GM19239 (cell line): Measurements from ENCODE around the gene GAPT.
A peak's percentile ranks its signal among the peaks of the same experiment; 100 is the strongest.

Experiments
- DNase-seq: peaks from one replicate; pipeline ENCODE4 v3.0.0; 2011; ENCODE audit warnings: low spot score; ENCODE audit not compliant: insufficient read length
- FAIRE-seq: peaks from 2 replicates; lab custom pipeline; 2011; peaks lifted over from hg19 to GRCh38; lab: Jason Lieb, UNC

Gene GAPT

DNA sequence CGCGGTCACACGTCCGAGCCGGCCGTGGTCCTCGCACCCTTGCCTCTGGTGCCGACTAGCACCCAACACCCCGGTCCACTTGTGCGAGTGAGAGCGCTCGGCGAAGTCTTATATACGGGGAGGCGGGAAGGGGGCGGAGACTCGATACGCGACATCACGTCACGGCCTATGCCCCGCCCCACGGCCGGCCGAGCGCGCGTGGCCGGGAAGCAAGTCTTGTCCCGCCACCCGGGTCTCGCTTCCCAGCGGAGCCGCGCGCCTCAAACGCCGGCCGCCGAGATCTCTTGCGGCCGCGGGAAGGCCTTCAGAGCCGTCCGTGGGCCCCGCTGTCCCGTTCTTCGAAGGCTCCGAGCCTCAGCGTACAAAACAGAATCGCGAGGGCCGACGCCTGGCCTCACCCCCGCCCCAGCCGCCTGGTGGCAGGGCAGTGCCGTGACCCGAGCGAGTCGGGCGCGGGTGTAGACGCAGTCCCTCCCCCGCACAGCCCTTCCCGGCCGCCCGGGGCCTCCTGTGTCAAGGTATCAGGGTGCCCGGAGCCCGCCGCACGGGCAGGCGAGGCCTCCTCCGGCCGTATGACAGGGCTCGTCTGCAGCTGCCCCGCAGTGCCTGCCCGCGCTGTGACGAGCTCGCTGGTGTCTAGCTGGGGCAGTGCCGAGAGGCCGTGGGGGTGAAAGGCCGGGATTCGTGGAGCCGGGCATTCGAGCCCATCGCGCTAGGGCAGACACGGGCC, 31.1 kb upstream of the GAPT start, which contains the start of gene PLK2:
PLK2 (minus strand) TSS at position 85 of the 730 bp plus-strand sequence. CDS start 127 bp downstream, outside the sequence.
- FAIRE-seq (peak; percentile 76), DNase-seq (peak; percentile 65)

DNA sequence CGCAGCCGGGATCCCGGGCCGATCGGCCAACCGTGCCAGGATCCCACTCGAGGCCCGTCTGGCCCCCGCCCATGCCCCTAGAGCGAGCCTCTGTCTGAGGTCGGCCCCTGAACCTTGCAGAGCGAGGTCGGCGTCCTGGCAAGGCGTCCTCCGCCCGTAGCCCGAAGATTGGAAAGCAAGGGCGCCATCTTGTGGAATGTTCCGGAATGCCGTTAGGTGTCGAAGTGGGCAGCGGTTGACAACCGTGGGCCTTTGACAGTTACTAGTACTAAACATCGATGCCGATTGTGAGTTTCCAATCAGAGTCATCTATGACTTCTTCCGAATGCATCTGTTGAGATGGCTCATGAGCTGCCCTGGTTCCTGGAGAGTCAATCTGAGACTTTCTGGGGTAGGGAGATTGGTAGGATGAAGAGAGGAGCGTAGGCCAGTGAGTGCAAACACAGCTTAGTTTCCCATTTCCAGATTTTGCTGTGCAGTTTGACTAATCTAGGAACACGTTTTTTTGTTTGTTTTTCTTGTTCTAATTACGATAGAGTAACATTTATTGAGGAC, 30.4 kb upstream of the GAPT start:
- DNase-seq = peak; percentile 60
- FAIRE-seq = peak; percentile 90

DNA sequence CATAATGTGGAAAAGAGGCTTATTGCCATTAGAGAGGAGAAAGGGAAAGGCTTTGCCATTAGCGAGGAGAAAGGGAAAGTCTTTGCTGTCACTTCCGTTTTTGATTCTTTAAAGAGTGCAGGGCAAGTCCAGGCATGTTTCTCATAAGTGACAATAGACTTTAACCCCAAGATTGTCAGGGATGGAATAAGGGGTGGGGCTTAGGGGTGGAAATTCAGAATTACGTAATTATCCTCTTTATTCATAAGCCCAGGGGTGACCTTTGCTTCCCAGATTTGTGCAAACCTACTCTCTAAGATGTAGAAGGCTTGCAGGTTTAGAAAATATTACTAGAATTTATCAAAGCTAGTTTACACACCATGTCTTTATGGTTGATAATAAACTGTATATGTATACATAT, 29.1 kb upstream of the GAPT start:
- DNase-seq (no peak), FAIRE-seq (peak; percentile 78)

DNA sequence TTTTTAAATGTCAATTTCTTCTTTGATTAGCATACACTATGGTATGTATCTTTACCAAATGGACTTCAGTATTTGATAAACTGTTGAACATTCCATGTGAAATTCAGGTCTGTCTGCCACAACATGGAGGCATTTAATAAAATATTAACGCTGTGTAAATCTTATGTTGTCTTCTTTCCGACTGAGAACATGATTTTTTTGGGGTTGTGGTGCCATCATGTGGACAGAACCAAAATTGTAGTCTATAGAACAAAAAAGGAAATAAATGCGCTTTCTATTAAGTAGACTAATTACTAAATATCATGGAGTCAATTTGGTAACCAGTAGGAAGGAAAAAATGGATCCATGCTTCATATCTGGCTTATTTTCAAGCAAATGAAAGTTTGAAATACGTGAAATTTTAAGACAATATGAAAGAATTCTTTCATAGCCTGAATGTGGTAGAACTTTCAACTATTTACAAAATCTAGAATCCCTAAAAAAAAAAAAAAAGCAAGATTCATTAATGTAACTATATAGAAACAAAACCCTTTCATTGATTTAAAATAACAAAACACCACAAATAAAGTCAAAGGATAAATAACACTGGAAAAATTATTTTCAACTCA, 28.5 kb upstream of the GAPT start:
- FAIRE-seq (peak; percentile 88), DNase-seq (no peak)

DNA sequence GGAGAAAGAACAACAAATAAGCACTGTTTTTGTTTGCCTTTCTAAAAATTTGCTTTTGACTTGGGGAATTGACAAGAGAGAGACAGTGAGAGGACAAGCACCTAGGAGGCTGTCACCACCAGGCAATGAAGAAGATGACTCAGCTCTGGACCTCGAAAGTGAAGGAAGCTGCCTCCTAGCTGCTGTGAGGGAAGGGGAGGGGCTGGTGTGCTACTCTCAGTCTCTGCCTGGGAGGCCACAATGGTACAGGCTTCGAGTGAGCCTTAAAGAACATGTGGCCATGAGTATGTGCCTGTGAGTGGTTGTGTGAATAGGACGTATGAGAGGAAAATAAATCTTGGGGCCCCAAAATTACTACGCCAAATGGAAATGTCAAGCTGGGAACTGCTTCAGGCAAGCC, 24.3 kb upstream of the GAPT start:
- peak; percentile 95 for FAIRE-seq
- DNase-seq = peak; percentile 32

DNA sequence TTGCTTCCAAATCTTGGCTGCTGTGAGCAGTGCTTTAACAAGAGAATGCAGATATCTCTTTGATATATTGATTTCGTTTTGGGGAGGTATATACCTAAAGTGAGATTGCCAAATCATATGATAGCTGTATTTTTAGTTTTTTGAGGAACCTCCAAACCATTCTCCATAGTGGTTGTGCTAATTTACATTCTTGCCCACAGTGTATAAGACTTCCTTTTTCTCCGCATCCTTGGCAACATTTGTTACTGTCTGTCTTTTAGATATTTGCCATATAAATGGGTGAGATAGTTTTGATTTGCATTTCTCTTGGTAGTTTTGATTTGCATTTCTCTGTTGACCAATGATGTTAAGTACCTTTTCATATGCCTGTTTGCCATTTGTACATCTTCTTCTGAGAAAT, 21.3 kb upstream of the GAPT start:
- no peak for DNase-seq
- FAIRE-seq = no peak

DNA sequence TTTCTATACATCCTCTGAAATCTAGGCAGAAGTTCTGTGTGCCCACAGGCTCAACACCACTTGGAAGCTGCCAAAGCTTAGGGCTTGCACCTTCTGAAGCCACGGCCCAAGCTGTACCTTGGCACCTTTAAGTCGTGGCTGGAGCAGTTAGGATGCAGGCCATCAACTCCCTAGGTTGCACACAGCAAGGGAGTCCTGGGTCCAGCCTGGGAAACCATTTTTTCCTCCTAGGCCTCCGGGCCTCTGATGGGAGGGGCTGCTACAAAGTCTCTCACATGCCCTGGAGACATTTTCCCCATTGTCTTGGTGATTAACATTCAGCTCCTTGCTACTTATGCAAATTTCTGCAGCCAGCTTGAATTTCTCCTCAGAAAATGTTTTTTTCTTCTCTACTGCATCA, 15.8 kb upstream of the GAPT start:
- no peak for FAIRE-seq

DNA sequence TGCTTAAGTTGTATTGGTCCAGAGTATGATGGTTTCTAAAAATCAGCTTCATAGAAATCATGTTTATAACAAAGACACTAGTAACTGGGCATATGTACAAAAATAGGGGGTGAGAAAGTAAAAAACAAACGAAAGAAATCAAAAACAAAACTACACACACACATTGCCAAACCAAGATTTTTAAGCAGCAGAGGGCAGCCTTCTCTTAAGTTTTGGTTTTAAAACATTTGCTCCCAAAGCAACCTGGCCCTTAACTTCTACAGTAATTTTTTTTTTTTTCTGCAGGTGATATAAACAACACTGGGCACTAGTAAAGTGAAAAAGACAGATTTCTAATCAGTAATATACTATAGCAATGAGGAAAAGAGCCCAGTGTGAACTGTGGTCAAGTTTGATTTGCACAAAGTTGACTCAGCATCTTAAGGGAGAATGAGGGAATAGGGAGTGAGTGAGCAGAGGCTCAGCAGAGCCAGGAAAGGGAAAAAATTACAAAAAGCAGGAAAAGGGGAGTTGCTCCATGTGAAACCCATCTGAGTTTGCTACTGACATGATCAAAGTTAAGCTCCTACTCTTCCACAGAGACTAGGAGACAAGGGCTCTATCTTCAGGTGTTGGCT, 13.4 kb upstream of the GAPT start:
- DNase-seq (no peak), FAIRE-seq (no peak)

More for the DNA sequence above, 15.8 kb upstream of the GAPT start:
- no peak for DNase-seq

DNA sequence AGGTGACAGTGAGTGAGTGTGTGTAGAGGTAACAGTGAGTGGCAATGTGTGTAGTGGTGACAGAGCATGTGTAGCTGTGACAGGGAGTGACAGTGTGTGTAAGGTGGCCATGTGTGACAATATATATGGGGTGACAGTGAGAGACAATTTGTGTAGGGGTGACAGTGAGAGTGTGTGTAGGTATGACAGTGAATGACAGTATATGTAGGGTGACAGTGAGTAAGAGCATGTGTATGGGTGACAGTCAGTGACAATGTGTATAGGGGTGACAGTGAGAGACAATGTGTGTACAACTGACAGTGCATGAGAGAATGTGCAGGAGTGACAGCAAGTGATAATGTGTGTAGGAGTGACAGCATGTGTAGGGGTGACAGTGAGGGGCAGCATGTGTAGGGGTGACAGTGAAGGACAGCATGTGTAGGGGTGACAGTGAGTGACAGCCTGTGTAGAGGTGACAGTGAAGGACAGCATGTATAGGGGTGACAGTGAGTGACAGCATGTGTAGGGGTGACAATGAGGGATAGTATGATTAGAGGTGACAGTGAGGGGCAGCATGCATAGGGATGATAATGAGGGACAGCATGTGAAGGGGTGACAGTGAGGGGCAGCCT, 10.1 kb upstream of the GAPT start:
- DNase-seq (no peak), FAIRE-seq (no peak)

DNA sequence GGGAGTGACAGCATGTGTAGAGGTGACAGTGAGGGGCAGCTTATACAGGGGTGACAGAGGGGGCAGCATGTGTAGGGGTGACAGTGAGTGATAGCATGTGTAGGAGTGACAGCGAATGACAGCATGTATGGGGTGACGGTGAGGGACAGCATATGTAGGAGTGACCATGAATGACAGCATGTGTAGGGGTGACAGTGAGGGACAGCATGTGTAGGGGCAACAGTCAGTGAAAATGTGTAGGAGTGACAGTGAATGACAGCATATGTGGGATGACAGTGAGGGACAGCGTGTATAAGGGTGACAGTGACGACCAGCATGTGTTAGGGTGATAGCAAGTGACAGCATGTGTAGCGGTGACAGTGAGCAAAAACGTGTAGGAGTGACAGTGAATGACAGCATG, 9.4 kb upstream of the GAPT start:
- DNase-seq = no peak
- no peak for FAIRE-seq

DNA sequence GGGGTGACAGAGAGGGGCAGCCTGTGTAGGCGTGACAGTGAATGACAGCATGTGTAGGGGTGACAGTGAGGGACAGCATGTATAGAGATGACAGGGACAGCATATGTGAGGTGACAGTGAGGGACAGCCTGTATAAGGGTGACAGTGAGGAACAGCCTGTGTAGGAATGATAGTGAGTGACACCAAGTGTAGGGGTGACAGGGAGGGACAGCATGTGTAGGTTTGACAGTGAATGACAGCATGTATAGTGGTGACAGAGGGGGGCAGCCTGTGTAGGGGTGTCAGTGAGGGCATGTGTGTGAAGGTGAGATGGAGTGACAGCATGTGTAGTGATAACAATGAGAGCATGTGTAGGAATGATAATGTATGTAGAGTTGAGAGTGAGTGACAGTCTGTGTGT, 8.7 kb upstream of the GAPT start:
- DNase-seq = no peak
- FAIRE-seq = no peak

DNA sequence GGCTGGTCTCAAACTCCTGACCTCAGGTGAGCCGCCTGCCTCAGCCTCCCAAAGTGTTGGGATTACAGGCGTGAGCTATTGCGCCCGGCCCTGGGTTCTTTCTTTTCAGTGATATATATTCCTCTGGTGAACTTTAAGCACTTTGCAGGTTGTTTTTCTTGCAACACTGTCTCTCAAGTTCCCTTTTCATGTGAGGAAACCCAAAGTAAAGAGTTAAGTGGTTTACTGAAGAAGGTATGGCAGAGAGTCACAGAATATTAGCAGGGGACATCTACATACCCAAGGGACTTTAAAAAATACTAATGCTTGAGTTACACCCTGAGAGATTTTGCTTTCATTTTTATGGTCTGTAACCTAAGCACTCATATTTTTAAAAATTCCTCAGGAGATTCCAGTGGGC, 6.7 kb upstream of the GAPT start:
- DNase-seq = no peak
- FAIRE-seq = no peak

DNA sequence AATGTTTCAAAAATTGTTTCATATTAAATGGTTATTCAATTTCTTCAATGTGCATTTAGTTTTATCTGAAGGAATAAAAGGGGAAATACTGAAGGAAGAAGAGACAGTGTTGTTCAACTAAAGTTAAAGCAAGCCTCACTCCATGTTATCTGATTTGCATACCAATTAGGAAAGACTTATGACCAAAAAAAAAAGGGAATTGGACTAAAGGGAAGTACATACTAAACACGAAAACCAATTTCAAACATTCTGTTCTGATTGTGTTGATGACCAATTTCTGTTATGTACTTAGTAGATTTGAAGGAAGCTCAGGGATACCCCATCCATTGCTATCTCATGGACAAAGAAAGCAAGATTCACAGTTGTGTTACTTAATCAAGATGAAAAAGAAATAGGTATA, 4.9 kb upstream of the GAPT start:
- FAIRE-seq (no peak), DNase-seq (no peak)

DNA sequence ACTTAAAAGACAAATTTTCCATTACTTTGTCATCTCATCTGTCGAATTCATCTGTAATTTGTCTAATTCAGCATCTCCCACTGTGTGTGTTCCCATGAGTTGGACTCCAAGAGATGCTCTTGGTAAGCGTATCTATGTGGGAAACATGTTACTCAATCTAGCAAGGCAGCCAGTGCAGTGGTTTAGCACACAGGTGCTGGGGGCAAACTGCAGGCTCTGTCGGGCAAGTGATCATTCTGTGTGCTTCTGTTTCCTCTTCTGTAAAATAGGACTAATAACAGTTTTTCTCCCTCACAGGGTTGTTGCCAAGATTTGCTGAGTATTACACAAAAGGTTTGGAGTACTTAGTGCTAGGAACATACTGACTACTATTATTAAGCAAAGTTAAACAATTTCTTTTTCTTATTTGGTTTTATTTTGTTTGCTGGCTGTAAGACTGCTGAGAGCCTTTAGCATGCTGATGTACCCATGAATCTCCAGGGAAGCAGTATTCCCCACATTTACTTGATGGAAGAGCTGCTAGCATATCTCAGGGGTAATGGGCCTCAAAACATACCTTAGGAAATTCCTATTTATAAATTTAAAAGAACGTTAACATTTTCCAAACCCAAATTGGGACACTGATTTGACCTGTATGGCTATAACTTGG, 709 bp upstream of the GAPT start:
- DNase-seq (no peak), FAIRE-seq (peak; percentile 54)

DNA sequence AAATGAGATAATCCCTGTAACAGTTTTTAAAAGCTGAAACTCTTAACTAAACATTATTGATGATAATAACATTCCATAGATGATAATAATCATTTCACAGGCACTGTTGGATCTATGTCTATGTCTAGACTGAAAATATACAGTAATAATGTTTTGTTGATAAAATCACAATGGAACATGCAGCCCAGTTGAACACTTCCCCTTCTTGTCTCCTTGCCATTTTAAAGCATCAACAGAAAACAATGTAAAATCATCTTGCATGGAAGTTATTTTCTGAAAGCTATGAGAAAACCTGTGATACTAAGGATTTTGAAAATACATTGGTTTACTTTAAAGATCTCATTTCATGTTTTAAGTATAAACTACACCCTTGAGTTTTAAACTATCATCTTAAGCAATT, 1.9 kb downstream of the GAPT start:
- no peak for DNase-seq
- peak; percentile 4 for FAIRE-seq

DNA sequence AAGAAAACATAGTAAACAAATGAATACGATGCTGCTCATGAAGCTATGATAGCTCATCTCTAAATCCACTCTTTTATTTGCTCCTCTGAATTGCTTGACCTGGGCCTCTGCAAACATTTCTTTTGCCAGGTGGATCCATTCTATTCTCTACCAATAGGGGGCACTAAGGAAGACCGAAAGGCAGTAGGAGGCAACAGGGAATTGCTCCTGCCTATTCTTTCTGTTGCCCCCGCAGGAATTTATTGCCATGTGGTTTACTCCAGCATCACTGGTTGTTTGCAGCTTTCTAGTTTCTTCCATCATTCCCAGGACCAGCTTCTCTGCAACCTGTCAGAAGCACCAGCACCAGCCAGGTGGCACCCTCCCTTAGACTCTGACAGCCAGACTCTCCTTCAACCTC, 5.3 kb downstream of the GAPT start:
- no peak for DNase-seq
- no peak for FAIRE-seq

DNA sequence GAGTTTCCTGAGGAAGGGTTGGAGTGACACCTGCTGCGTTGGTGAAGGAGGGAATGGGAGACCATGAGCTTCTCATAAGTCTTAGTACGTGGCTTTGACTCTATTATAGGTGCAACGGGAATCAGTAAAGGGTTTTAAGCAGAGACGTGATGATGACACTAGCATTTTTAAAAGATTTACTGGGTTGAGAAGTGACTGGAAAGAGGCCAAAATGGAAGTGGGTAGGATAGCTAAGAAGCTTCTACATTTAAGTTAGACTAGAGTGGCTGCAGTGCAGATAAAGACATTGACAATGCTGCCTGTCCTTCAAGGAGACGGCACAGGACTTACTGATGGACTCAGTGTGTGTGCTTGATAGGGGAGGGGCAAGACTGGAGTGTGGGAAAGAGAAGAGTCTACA, 6.2 kb downstream of the GAPT start:
- FAIRE-seq (no peak), DNase-seq (no peak)

DNA sequence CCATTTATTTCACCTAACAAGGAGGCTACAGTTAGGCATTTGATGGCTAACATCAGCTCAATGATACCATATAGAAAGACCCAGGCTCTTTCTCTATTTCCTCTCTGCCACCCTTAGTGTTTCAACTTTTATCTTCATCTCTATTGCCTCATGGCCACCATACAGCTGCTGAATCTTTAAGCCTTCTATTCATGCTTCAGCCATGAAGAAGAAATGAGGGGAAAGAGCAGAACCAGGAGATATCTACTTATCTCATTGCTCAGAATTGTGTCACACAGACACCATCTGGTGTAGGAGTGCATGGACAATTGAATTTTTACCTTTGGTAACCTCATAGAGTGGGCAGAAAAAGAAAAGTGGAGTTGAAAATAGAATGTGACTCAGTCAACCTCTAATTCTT, 6.7 kb downstream of the GAPT start:
- FAIRE-seq = no peak
- DNase-seq = no peak

DNA sequence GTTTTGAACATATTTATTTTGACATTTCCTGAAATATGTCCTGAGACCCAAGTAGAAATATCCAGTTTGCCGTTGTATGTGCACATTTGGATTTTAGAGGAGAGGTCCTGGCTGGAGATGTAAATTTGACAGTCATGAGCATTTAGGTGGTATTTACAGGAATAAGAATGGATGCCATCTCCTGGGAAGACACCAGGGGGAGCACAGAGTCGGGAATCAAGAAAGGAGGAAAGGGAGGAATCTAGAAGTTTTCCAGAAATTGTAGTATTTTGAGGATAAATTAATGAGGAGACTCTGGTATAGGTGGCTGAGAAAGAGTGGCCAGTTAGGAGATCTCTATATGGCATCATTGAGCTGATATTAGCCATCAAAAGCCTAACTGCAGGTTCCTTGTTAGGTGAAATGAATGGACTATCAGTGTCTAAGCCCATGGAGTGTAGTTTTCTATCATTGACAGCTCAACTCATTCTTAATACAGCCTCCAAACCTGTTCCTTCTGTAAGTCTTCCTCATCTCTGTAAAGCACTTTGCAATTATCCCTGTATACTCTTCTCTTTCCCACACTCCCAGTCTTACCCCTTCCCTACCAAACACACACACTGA, 7.2 kb downstream of the GAPT start:
- no peak for DNase-seq
- peak; percentile 76 for FAIRE-seq

DNA sequence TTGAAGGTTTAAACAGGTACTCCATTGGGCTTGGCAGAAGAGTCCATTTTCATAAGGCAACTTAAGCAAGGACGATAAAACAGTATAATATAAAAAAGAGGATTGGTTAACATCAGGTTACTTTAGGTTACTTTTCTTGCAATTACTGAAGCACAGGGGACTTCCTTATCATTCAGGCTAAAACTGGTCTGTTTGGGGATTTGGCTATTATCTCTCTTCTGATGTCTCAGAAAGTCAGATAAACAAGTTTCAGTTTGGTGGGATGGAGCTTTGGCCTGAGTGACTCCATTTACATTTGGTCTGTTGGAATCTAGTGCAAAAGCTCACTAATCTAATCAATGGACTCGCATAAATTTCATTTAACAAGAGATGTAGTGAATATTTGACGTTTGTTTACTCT, 8.0 kb downstream of the GAPT start:
- FAIRE-seq = no peak
- no peak for DNase-seq
